Pancreas (tissue), 10 donors: Measurements from ENCODE around the gene SHC2. TPM values are rescaled to one million over a fixed set of nuclear protein-coding genes. Genes with fewer than 3 reads are reported as not detected.
"Not testable (repeated sequence)": the region's sequence is repeated elsewhere in the genome, so short reads cannot be mapped to it uniquely, and the experiment has no call there.

ENCODE experiments used
- ATAC-seq, 4 donors: fragments of 200-7000 bp; cut with Tn5 transposase; one replicate each; pipeline versions ENCODE4 v1.8.0 to v1.9.1; 2020; ENCODE audit warnings: mild to moderate bottlenecking in 4 of 4, moderate library complexity in 4 of 4
- DNase-seq, 6 donors: peaks; one replicate each; pipeline ENCODE4 v3.0.0-alpha.2; 2020
- FAIRE-seq: peaks from 2 replicates; lab custom pipeline; 2012; peaks lifted over from hg19 to GRCh38; lab: Jason Lieb, UNC
- H3K27ac ChIP-seq, 4 donors: fragments of 200-600 bp; sonication (generic); 1 replicate in 3 of 4; 2 replicates in 1 of 4; pipeline versions ENCODE4 v1.5.0 to v1.8.0; 2020
- H3K27me3 ChIP-seq, 4 donors: fragments of 200-600 bp; one replicate each; pipeline ENCODE4 v1.8.0; 2021
- H3K36me3 ChIP-seq, 3 donors: fragments of 200-600 bp; sonication (generic) in 1 of 3; one replicate each; pipeline versions ENCODE4 v1.5.0 to v1.8.0; 2020 to 2021
- H3K4me1 ChIP-seq, 3 donors: fragments of 200-600 bp; one replicate each; pipeline ENCODE4 v1.8.0; 2021
- H3K4me3 ChIP-seq, 4 donors: fragments of 200-600 bp; sonication (generic) in 2 of 4; one replicate each; pipeline versions ENCODE4 v1.5.0 to v1.8.0; 2020 to 2021
- H3K9me3 ChIP-seq, 4 donors: fragments of 200-600 bp; one replicate each; pipeline ENCODE4 v1.8.0; 2021
- CTCF ChIP-seq, 4 donors: fragments of 200-600 bp; sonication (generic) in 3 of 4; IDR thresholded peaks; one replicate each; pipeline versions ENCODE4 v1.5.0 to v1.8.0; 2021; ENCODE audit warnings: antibody characterized with exemption in 4 of 4
- WGBS, 2 donors: extraction: QIAGEN DNeasy Blood & Tissue Kit; methylation state at CpG; one replicate each; pipeline ENCODE4 v1.1.7; 2013; 5-methylcytosine and 5-hydroxymethylcytosine counted together
- intact Hi-C, 3 donors: fragments of 100-400 bp; cut with DNase I; formaldehyde crosslinking; loops; one replicate each; pipeline versions ENCODE4 v1.11.1 to v1.14.2; 2022
- polyA plus RNA-seq, 2 donors: library from polyadenylated mRNA; stranded (reverse); fragments of 200-250 nt; gene quantifications; one replicate each; pipeline ENCODE4 v1.2.3, GENCODE V29; 2013
- total RNA-seq, 6 donors: library from RNA; stranded (reverse); fragmentation: NEBNext Ultra II Directional in 4 of 6; extraction: Animal tissue kit (Norgen Biotek cat#: 25700) in 4 of 6; gene quantifications; one replicate each; pipeline versions ENCODE4 v1.2.1 to v1.2.4, GENCODE V29; 2021 to 2023
- donor health status: healthy with polysubstance abuse.
- donor health status: DM: no; HTN: no; CAD: no; lungs with moderate emphysema.
- donor health status: DM: no; HTN: no; CAD: no.
- donor health status: control.
- donor health status: control.
- donor health status: Bipolar disorder and iron deficiency.
- donor health status: DM: yes; HTN: yes; CAD: no.
- donor health status: DM: no; HTN: no; CAD: no.
- donor health status: DM: no; HTN: no; CAD: no.
- donor health status: DM: yes; HTN: yes; CAD: no.

SHC2 gene
- total and polyA plus RNA-seq, 8 donors = 76.2 to 382 (median 111) TPM

GRCh38 chr19:399370-399769 lies 61.5 kb downstream of the SHC2 start:
- Histone ChIP-seq H3K9me3 (no peaks in the 10 kb centered on the region), H3K27me3 (no peaks in the 10 kb centered on the region), H3K4me1 (no peaks in the 10 kb centered on the region), H3K36me3 (no peaks in the 10 kb centered on the region), H3K4me3 (no peak overlapping the region), H3K27ac (no peak overlapping the region)
- 41 to 52% methylated on average over 8 to 9 of the region's 9 CpGs for WGBS, 2 donors
- no peak for FAIRE-seq
- DNase-seq = peak in 2 of 6 donors; percentile 5 to 56
- ATAC-seq = no peak
- no peak for TF ChIP-seq CTCF (IDR thresholded peaks at IDR 0.05)
- intact Hi-C loops = no loop called here

- no peak overlapping the region for H3K27ac ChIP-seq
- WGBS, 2 donors = 54 to 70% methylated on average over 17 of the region's 17 CpGs
- ATAC-seq = no peak
- no peak for FAIRE-seq
- intact Hi-C loops = no loop called here
- no peaks in the 10 kb centered on the region for H3K36me3 ChIP-seq
- TF ChIP-seq CTCF (IDR thresholded peaks at IDR 0.05) = no peak
- DNase-seq = peak in 1 of 6 donors; percentile 4
- H3K4me1 ChIP-seq = no peaks in the 10 kb centered on the region
- no peaks in the 10 kb centered on the region for H3K27me3 ChIP-seq
- no peaks in the 10 kb centered on the region for H3K9me3 ChIP-seq
- no peak overlapping the region for H3K4me3 ChIP-seq
These were observed 62.1 kb downstream of the SHC2 start for GRCh38 chr19:398719-399118.

GRCh38 chr19:397941-398706 lies 62.7 kb downstream of the SHC2 start:
- no peak for FAIRE-seq
- Histone ChIP-seq H3K9me3 (no peaks in the 10 kb centered on the region), H3K27me3 (no peaks in the 10 kb centered on the region), H3K27ac (no peak overlapping the region), H3K4me3 (no peak overlapping the region), H3K4me1 (no peaks in the 10 kb centered on the region), H3K36me3 (no peaks in the 10 kb centered on the region)
- no peak for ATAC-seq
- 76 to 85% methylated on average over 31 of the region's 31 CpGs for whole genome bisulfite sequencing, 2 donors
- peak in 1 of 6 donors; percentile 5 for DNase-seq
- no peak for TF ChIP-seq CTCF (IDR thresholded peaks at IDR 0.05)
- intact Hi-C loops = no loop called here

GRCh38 chr19:397321-397720 lies 63.5 kb downstream of the SHC2 start:
- peak in 2 of 6 donors; percentile 6 to 57 for DNase-seq
- Histone ChIP-seq H3K4me3 (no peak overlapping the region), H3K36me3 (no peaks in the 10 kb centered on the region), H3K9me3 (no peaks in the 10 kb centered on the region), H3K27ac (no peak overlapping the region), H3K4me1 (no peaks in the 10 kb centered on the region), H3K27me3 (no peaks in the 10 kb centered on the region)
- WGBS, 2 donors = 44 to 50% methylated on average over 16 to 18 of the region's 18 CpGs
- no peak for ATAC-seq
- no peak for TF ChIP-seq CTCF (IDR thresholded peaks at IDR 0.05)
- no peak for FAIRE-seq
- intact Hi-C loops = no loop called here

- no peaks in the 10 kb centered on the region for H3K4me1 ChIP-seq
- no peak for FAIRE-seq
- H3K4me3 ChIP-seq = no peak overlapping the region
- TF ChIP-seq CTCF (IDR thresholded peaks at IDR 0.05) = no peak
- H3K27me3 ChIP-seq = no peaks in the 10 kb centered on the region
- intact Hi-C loops = no loop called here
- no peak for ATAC-seq
- H3K27ac ChIP-seq = no peak overlapping the region
- 63 to 73% methylated on average over 5 of the region's 5 CpGs for WGBS, 2 donors
- no peaks in the 10 kb centered on the region for H3K36me3 ChIP-seq
- H3K9me3 ChIP-seq = no peaks in the 10 kb centered on the region
- no peak for DNase-seq
These were observed 65.4 kb downstream of the SHC2 start for GRCh38 chr19:395467-395866.

GRCh38 chr19:394857-395256 lies 66.0 kb downstream of the SHC2 start:
- intact Hi-C loops, ATAC-seq, H3K4me1 ChIP-seq, H3K36me3 ChIP-seq, H3K9me3 ChIP-seq, H3K27ac ChIP-seq, H3K4me3 ChIP-seq, DNase-seq, H3K27me3 ChIP-seq, FAIRE-seq: not testable (repeated sequence)
- WGBS, 2 donors = 79 to 85% methylated on average over 1 of the region's 1 CpG

GRCh38 chr19:393560-393959 lies 67.3 kb downstream of the SHC2 start:
- H3K9me3 ChIP-seq, intact Hi-C loops, H3K27me3 ChIP-seq, ATAC-seq, DNase-seq, FAIRE-seq, H3K27ac ChIP-seq, H3K4me1 ChIP-seq, H3K36me3 ChIP-seq, H3K4me3 ChIP-seq: not testable (repeated sequence)
